ENCODE measurements around the gene CES2.

DNA sequence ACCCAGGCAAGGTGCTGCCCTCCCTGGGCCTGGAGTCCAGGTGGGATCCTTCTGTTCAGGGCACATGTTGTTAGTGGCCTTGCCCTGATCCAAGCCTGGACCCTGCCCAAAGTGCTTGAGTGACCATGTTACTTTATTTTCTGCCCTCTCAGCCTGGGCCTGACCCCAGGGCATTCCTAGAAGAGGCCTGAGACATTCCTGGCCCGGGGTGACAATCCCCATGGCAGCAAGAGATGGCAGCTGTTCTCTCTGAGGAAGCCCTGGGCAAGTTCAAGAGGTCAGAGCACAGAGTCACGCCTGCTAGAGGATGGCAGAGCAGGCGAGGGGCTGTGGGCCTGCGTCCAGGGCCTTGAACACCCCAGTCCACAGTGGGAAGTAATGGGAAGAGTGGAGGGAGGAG is 21.6 kb upstream of the CES2 start:
- no peak for TF ChIP-seq EZH2phosphoT487 (IDR thresholded peaks at IDR 0.05; ENCODE audit: low read length)
- TF ChIP-seq, protein P1, sequence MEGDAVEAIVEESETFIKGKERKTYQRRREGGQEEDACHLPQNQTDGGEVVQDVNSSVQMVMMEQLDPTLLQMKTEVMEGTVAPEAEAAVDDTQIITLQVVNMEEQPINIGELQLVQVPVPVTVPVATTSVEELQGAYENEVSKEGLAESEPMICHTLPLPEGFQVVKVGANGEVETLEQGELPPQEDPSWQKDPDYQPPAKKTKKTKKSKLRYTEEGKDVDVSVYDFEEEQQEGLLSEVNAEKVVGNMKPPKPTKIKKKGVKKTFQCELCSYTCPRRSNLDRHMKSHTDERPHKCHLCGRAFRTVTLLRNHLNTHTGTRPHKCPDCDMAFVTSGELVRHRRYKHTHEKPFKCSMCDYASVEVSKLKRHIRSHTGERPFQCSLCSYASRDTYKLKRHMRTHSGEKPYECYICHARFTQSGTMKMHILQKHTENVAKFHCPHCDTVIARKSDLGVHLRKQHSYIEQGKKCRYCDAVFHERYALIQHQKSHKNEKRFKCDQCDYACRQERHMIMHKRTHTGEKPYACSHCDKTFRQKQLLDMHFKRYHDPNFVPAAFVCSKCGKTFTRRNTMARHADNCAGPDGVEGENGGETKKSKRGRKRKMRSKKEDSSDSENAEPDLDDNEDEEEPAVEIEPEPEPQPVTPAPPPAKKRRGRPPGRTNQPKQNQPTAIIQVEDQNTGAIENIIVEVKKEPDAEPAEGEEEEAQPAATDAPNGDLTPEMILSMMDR (IDR thresholded peaks at IDR 0.05; ENCODE audit: low read length) = no peak
- no peak for TF ChIP-seq EZH2 (optimal IDR thresholded peaks at IDR 0.05; ENCODE audit: low read depth, low read length)

Data from MM.1S (cell line).